ENCODE data around the gene PLXNA4. TPM values are rescaled to one million over a fixed set of nuclear protein-coding genes. Genes with fewer than 3 reads are reported as not detected.
A peak's percentile ranks its signal among the peaks of the same experiment; 100 is the strongest.

PLXNA4 gene
- total RNA-seq, 2 donors from 2014 or later: 24.0 to 42.7 TPM

DNA sequence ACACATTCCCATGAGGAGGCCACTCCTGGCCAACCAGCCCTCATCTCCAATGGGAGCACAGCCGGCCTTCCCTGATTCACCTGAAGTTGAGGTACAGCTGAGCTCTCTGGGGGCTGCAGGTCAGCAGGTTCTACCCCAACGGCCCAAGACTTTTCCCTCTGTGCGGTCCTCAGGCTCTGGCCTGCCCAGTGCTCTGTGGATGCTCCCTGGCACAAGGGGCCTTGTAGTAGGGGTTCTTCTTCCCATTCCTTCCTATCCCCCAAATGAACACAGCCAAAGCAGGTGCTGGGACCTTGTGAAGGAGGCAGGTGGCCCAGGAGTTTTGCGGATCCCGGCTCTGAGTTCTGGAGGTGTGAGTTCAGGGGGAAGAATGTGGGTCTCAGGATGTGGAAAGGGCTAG, 72.2 kb downstream of the PLXNA4 start:
- Mint-ChIP-seq H3K36me3 (ENCODE audit: low read depth) (peaks cover 37% of the 10 kb centered on the region), H3K27ac (no peak overlapping the region), H3K27me3 (ENCODE audit: insufficient read depth) (peaks cover 3% of the 10 kb centered on the region), H3K4me1 (peaks cover 10% of the 10 kb centered on the region), H3K9me3 (no peaks in the 10 kb centered on the region), H3K4me3 (no peak overlapping the region)
- Histone ChIP-seq H3K9ac (ENCODE audit: extremely low read depth, low read length, poor library complexity, severe bottlenecking) (no peak overlapping the region), H3K4me3 (ENCODE audit: low read length) (no peak overlapping the region), H3K27me3 (ENCODE audit: control insufficient read depth, insufficient read depth, low read length, poor library complexity, severe bottlenecking) (no peaks in the 10 kb centered on the region), H3K9me3 (ENCODE audit: control insufficient read depth, low read length) (no peaks in the 10 kb centered on the region), H3K27ac (ENCODE audit: low read depth, low read length) (no peak overlapping the region), H3K36me3 (ENCODE audit: control insufficient read depth, insufficient read depth, low read length) (peaks cover 14% of the 10 kb centered on the region), H3K4me1 (ENCODE audit: control insufficient read depth, insufficient read depth, low read length) (no peaks in the 10 kb centered on the region)
- 70 to 97% methylated on average over 3 to 5 of the region's 5 CpGs for WGBS, 2 experiments (ENCODE audit: insufficient coverage in 1 of 2, insufficient read length in 1 of 2)
- DNase-seq: no peak
- TF ChIP-seq, protein P1, sequence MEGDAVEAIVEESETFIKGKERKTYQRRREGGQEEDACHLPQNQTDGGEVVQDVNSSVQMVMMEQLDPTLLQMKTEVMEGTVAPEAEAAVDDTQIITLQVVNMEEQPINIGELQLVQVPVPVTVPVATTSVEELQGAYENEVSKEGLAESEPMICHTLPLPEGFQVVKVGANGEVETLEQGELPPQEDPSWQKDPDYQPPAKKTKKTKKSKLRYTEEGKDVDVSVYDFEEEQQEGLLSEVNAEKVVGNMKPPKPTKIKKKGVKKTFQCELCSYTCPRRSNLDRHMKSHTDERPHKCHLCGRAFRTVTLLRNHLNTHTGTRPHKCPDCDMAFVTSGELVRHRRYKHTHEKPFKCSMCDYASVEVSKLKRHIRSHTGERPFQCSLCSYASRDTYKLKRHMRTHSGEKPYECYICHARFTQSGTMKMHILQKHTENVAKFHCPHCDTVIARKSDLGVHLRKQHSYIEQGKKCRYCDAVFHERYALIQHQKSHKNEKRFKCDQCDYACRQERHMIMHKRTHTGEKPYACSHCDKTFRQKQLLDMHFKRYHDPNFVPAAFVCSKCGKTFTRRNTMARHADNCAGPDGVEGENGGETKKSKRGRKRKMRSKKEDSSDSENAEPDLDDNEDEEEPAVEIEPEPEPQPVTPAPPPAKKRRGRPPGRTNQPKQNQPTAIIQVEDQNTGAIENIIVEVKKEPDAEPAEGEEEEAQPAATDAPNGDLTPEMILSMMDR (conservative IDR thresholded peaks at IDR 0.05): no peak

DNA sequence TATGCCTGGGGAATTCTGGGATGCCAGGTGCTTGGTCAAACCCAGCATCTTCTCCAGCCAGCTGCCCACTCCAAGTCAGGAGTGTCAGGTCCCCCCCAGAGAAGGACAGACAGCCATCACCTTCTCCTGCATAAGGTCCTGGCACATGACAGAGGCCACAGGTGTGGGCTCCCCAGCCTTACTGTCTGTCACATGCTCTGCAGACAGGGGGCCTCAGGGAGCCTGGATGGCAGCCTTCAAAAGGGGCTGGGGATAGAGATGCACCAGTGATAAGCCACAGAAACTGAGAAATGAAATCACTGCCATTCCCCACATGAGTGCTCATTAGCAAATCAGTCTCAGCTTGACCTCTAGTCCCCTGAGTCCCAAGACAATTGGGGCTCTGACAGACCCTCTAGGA, 72.9 kb downstream of the PLXNA4 start:
- H3K27ac ChIP-seq (ENCODE audit: low read depth, low read length): no peak overlapping the region
- DNase-seq: peak; percentile 74
- peaks cover 10% of the 10 kb centered on the region for H3K4me1 Mint-ChIP-seq

DNA sequence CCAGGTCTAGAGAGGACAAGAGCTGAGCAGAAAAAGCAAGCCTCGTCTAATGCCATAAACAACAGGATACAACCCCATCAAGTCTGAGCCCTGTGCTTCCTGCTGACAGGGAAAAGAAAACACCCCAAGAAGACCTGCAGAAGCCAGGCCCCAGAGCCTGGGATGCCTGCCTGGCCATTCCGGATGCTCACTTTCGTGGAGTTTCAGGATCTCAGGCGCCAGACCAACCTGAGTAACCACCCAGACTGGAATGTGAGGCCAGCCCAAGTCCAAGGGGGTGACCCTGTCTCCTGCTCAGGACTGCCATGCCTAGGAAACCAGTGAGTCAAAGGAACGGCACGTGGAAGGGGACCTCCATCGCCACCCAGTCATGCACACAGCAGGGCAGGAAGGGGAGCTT, 74.3 kb downstream of the PLXNA4 start:
- H3K36me3 ChIP-seq (ENCODE audit: control insufficient read depth, insufficient read depth, low read length): no peaks in the 10 kb centered on the region
- H3K27me3 ChIP-seq (ENCODE audit: control insufficient read depth, insufficient read depth, low read length, poor library complexity, severe bottlenecking): no peaks in the 10 kb centered on the region
- H3K4me3 Mint-ChIP-seq: no peak overlapping the region
- H3K27ac Mint-ChIP-seq: no peak overlapping the region
- H3K9me3 ChIP-seq (ENCODE audit: control insufficient read depth, low read length): no peaks in the 10 kb centered on the region
- 83 to 85% methylated on average over 6 to 7 of the region's 7 CpGs for WGBS, 2 experiments (ENCODE audit: insufficient coverage in 1 of 2, insufficient read length in 1 of 2)
- no peak overlapping the region for H3K27ac ChIP-seq (ENCODE audit: low read depth, low read length)
- H3K27me3 Mint-ChIP-seq (ENCODE audit: insufficient read depth): no peaks in the 10 kb centered on the region
- peaks cover 10% of the 10 kb centered on the region for H3K4me1 Mint-ChIP-seq
- H3K4me1 ChIP-seq (ENCODE audit: control insufficient read depth, insufficient read depth, low read length): no peaks in the 10 kb centered on the region
- DNase-seq: no peak
- H3K36me3 Mint-ChIP-seq (ENCODE audit: low read depth): peaks cover 22% of the 10 kb centered on the region
- no peak overlapping the region for H3K9ac ChIP-seq (ENCODE audit: extremely low read depth, low read length, poor library complexity, severe bottlenecking)
- H3K4me3 ChIP-seq (ENCODE audit: low read length): no peak overlapping the region
- H3K9me3 Mint-ChIP-seq: no peaks in the 10 kb centered on the region
- TF ChIP-seq, protein P1 (conservative IDR thresholded peaks at IDR 0.05): no peak

More for the DNA sequence above, 72.9 kb downstream of the PLXNA4 start:
- H3K27ac Mint-ChIP-seq: no peak overlapping the region
- Histone ChIP-seq H3K9me3 (ENCODE audit: control insufficient read depth, low read length) (no peaks in the 10 kb centered on the region), H3K4me1 (ENCODE audit: control insufficient read depth, insufficient read depth, low read length) (no peaks in the 10 kb centered on the region), H3K4me3 (ENCODE audit: low read length) (no peak overlapping the region), H3K36me3 (ENCODE audit: control insufficient read depth, insufficient read depth, low read length) (peaks cover 14% of the 10 kb centered on the region), H3K27me3 (ENCODE audit: control insufficient read depth, insufficient read depth, low read length, poor library complexity, severe bottlenecking) (no peaks in the 10 kb centered on the region), H3K9ac (ENCODE audit: extremely low read depth, low read length, poor library complexity, severe bottlenecking) (no peak overlapping the region)
- H3K4me3 Mint-ChIP-seq: no peak overlapping the region
- H3K9me3 Mint-ChIP-seq: no peaks in the 10 kb centered on the region
- H3K36me3 Mint-ChIP-seq (ENCODE audit: low read depth): peaks cover 36% of the 10 kb centered on the region
- TF ChIP-seq, protein P1 (conservative IDR thresholded peaks at IDR 0.05): peak; percentile 75
- peaks cover 3% of the 10 kb centered on the region for H3K27me3 Mint-ChIP-seq (ENCODE audit: insufficient read depth)

Data from endodermal cell (in vitro differentiated cells).